ENCODE data around the gene PARVB.

- TF ChIP-seq EZH2 (IDR thresholded peaks at IDR 0.05) = no peak
- no peak for TF ChIP-seq EZH2phosphoT487 (IDR thresholded peaks at IDR 0.05)
These were observed 172.1 kb downstream of the PARVB start for GRCh38 chr22:44196241-44196640.

Data from neural progenitor cell (in vitro differentiated cells).